GM19239 (cell line): Measurements from ENCODE around the gene COL21A1.

ENCODE experiments used
- DNase-seq: peaks from one replicate; pipeline ENCODE4 v3.0.0; 2011; ENCODE audit warnings: low spot score; ENCODE audit not compliant: insufficient read length
- FAIRE-seq: peaks from 2 replicates; lab custom pipeline; 2011; peaks lifted over from hg19 to GRCh38; lab: Jason Lieb, UNC

COL21A1 gene

GRCh38 chr6:56211724-56212123 is 35.7 kb downstream of the COL21A1 start:
- DNase-seq (no peak), FAIRE-seq (no peak)

GRCh38 chr6:56204134-56204533 is 43.2 kb downstream of the COL21A1 start:
- no peak for DNase-seq
- FAIRE-seq, result no peak

- FAIRE-seq (no peak), DNase-seq (no peak)
Observed at GRCh38 chr6:56199956-56200355, 47.4 kb downstream of the COL21A1 start.

GRCh38 chr6:56193846-56194245 is 53.5 kb downstream of the COL21A1 start:
- FAIRE-seq (no peak), DNase-seq (no peak)

GRCh38 chr6:56188429-56188828 is 59.0 kb downstream of the COL21A1 start:
- no peak for DNase-seq
- FAIRE-seq, result no peak

- no peak for FAIRE-seq
- no peak for DNase-seq
Observed at GRCh38 chr6:56187686-56188085, 59.7 kb downstream of the COL21A1 start.

- FAIRE-seq (no peak), DNase-seq (no peak)
Observed at GRCh38 chr6:56176741-56177140, 70.6 kb downstream of the COL21A1 start.

GRCh38 chr6:56173228-56173627 is 74.2 kb downstream of the COL21A1 start:
- DNase-seq, result no peak
- no peak for FAIRE-seq

GRCh38 chr6:56172144-56172543 is 75.2 kb downstream of the COL21A1 start:
- DNase-seq, result no peak
- FAIRE-seq, result no peak

- FAIRE-seq, result no peak
- no peak for DNase-seq
Observed at GRCh38 chr6:56169366-56169765, 78.0 kb downstream of the COL21A1 start.

GRCh38 chr6:56168596-56168995 is 78.8 kb downstream of the COL21A1 start:
- FAIRE-seq (no peak), DNase-seq (no peak)

- DNase-seq, result no peak
- no peak for FAIRE-seq
Observed at GRCh38 chr6:56162081-56162480, 85.3 kb downstream of the COL21A1 start.

GRCh38 chr6:56160489-56160888 is 86.9 kb downstream of the COL21A1 start:
- no peak for FAIRE-seq
- DNase-seq, result no peak

- DNase-seq, result no peak
- no peak for FAIRE-seq
Observed at GRCh38 chr6:56158571-56158970, 88.8 kb downstream of the COL21A1 start.

- no peak for FAIRE-seq
- DNase-seq, result no peak
Observed at GRCh38 chr6:56156643-56157042, 90.7 kb downstream of the COL21A1 start.

- FAIRE-seq (no peak), DNase-seq (no peak)
Observed at GRCh38 chr6:56155634-56156141, 91.7 kb downstream of the COL21A1 start.

- DNase-seq, result no peak
- no peak for FAIRE-seq
Observed at GRCh38 chr6:56154076-56154475, 93.3 kb downstream of the COL21A1 start.

GRCh38 chr6:56152611-56153010 is 94.8 kb downstream of the COL21A1 start:
- DNase-seq (no peak), FAIRE-seq (no peak)

GRCh38 chr6:56151609-56152224 is 95.7 kb downstream of the COL21A1 start:
- no peak for DNase-seq

GRCh38 chr6:56148488-56149186 is 98.7 kb downstream of the COL21A1 start:
- FAIRE-seq, result no peak

More at GRCh38 chr6:56151609-56152224, 95.7 kb downstream of the COL21A1 start:
- FAIRE-seq, result no peak

GRCh38 chr6:56147766-56148165 is 99.6 kb downstream of the COL21A1 start:
- no peak for FAIRE-seq
- DNase-seq, result no peak

More at GRCh38 chr6:56148488-56149186, 98.7 kb downstream of the COL21A1 start:
- DNase-seq, result no peak

GRCh38 chr6:56146086-56146485 is 101.3 kb downstream of the COL21A1 start:
- FAIRE-seq (no peak), DNase-seq (no peak)
